A549 (cell line): ENCODE results near the gene CSTF1. TPM values are rescaled to one million over a fixed set of nuclear protein-coding genes. Genes with fewer than 3 reads are reported as not detected.

Experiments
- ATAC-seq, 2 experiments: fragments of 200-7000 bp in 1 of 2; fragments of >200 bp in 1 of 2; cut with Nextera tagmentation in 1 of 2; cut with Tn5 transposase in 1 of 2; 3 replicates each; pipeline versions ENCODE4 v1.8.0 to v1.9.1; 2018 to 2020; ENCODE audit warnings: mild to moderate bottlenecking in 1 of 2, moderate library complexity in 1 of 2
- CTCF ChIA-PET: fragments of 300-600 bp; sonication (Branson Sonifier 250); formaldehyde crosslinking; extraction: SDS; loops from one replicate; lab custom pipeline; 2021; ENCODE audit warnings: antibody characterized with exemption, inconsistent platforms; lab: Yijun Ruan, JAX
- POLR2A ChIA-PET: fragments of 350-600 bp; formaldehyde crosslinking; extraction: SDS; loops from one replicate; lab custom pipeline; 2021; ENCODE audit warnings: antibody characterized with exemption, inconsistent platforms; lab: Yijun Ruan, JAX
- DNase-seq, 2 experiments: peaks; one replicate each; pipeline versions ENCODE4 v3.0.0 to v3.0.0-alpha.2; 2011 to 2016; ENCODE audit warnings: low read depth in 1 of 2, low spot score in 1 of 2
- FAIRE-seq: peaks from 2 replicates; lab custom pipeline; 2011; peaks lifted over from hg19 to GRCh38; lab: Jason Lieb, UNC
- H3K27ac ChIP-seq, 2 experiments: fragments of >200 bp; sonication (Bioruptor Twin); formaldehyde crosslinking; 3 replicates each; pipeline ENCODE4 v1.5.1; 2016 to 2017
- H3K4me1 ChIP-seq: fragments of >200 bp; sonication (Bioruptor Twin); formaldehyde crosslinking; 3 replicates; pipeline ENCODE4 v1.6.1; 2016
- H3K4me2 ChIP-seq: fragments of >200 bp; sonication (Bioruptor Twin); formaldehyde crosslinking; 3 replicates; pipeline ENCODE4 v1.6.1; 2016
- H3K4me3 ChIP-seq: fragments of >200 bp; sonication (Bioruptor Twin); formaldehyde crosslinking; 3 replicates; pipeline ENCODE4 v1.5.1; 2016
- H3K9me3 ChIP-seq: fragments of >200 bp; sonication (Bioruptor Twin); formaldehyde crosslinking; 3 replicates; pipeline ENCODE4 v1.6.1; 2016
- CHD2 ChIP-seq: fragments of 150-350 bp; IDR thresholded peaks from 2 replicates; pipeline ENCODE4 v1.6.1; 2014; ENCODE audit warnings: low read length; ENCODE audit not compliant: partially characterized antibody
- CHD4 ChIP-seq: fragments of 200-600 bp; sonication (generic); IDR thresholded peaks from 2 replicates; pipeline ENCODE4 v1.6.1; 2016; ENCODE audit warnings: antibody characterized with exemption, mild to moderate bottlenecking, borderline replicate concordance
- EHF ChIP-seq: fragments of 250-450 bp; sonication (Bioruptor Pico); IDR thresholded peaks from 2 replicates; pipeline ENCODE4 v1.5.0; 2020; ENCODE audit warnings: mild to moderate bottlenecking
- EHMT2 ChIP-seq: fragments of 200-600 bp; sonication (generic); IDR thresholded peaks from 2 replicates; pipeline ENCODE4 v1.6.1; 2016; ENCODE audit warnings: antibody characterized with exemption, low read depth, mild to moderate bottlenecking, moderate library complexity
- FOSB ChIP-seq: fragments of 250-450 bp; sonication (Bioruptor Pico); IDR thresholded peaks from 2 replicates; pipeline ENCODE4 v1.5.0; 2020; ENCODE audit warnings: mild to moderate bottlenecking, moderate library complexity
- FOSL2 ChIP-seq, 2 experiments: fragments of 450-650 bp in 1 of 2; fragments of >200 bp in 1 of 2; sonication (Bioruptor Twin) in 1 of 2; formaldehyde crosslinking; IDR thresholded peaks; 2 replicates each; pipeline versions ENCODE4 v1.5.0 to v1.6.1; 2016 to 2020; ENCODE audit warnings: mild to moderate bottlenecking in 1 of 2, moderate library complexity in 1 of 2
- FOXS1 ChIP-seq: fragments of 250-450 bp; sonication (Bioruptor Pico); IDR thresholded peaks from 2 replicates; pipeline ENCODE4 v1.5.0; 2020; ENCODE audit warnings: mild to moderate bottlenecking, moderate library complexity
- GATA3 ChIP-seq: IDR thresholded peaks from 2 replicates; pipeline ENCODE4 v1.6.1; 2012; ENCODE audit warnings: borderline replicate concordance
- HEYL ChIP-seq: fragments of 250-450 bp; sonication (Bioruptor Pico); IDR thresholded peaks from 2 replicates; pipeline ENCODE4 v1.8.0; 2021; ENCODE audit warnings: mild to moderate bottlenecking, moderate library complexity
- KDM1A ChIP-seq: fragments of 200-600 bp; sonication (generic); IDR thresholded peaks from 2 replicates; pipeline ENCODE4 v1.6.1; 2016; ENCODE audit warnings: low read depth, mild to moderate bottlenecking
- MAFK ChIP-seq: fragments of 450-650 bp; IDR thresholded peaks from 2 replicates; pipeline ENCODE4 v1.6.1; 2014; ENCODE audit not compliant: partially characterized antibody
- POLR2AphosphoS2 ChIP-seq: conservative IDR thresholded peaks from 2 replicates; pipeline ENCODE4 v1.6.1; 2012; ENCODE audit warnings: low read length, improper control_type of control experiment, inconsistent platforms
- RAD21 ChIP-seq, 2 experiments: fragments of >200 bp in 1 of 2; sonication (Bioruptor Twin) in 1 of 2; formaldehyde crosslinking in 1 of 2; IDR thresholded peaks in 1 of 2; conservative IDR thresholded peaks in 1 of 2; 2 replicates in 1 of 2; 3 replicates in 1 of 2; pipeline ENCODE4 v1.6.1; 2012 to 2018; ENCODE audit warnings: inconsistent platforms in 1 of 2
- RARB ChIP-seq: fragments of 250-450 bp; sonication (Bioruptor Pico); IDR thresholded peaks from 2 replicates; pipeline ENCODE4 v1.8.0; 2021; ENCODE audit warnings: mild to moderate bottlenecking, moderate library complexity
- TFCP2L1 ChIP-seq: fragments of 250-450 bp; sonication (Bioruptor Pico); IDR thresholded peaks from 2 replicates; pipeline ENCODE4 v1.5.0; 2021; ENCODE audit warnings: mild to moderate bottlenecking
- TP53 ChIP-seq: fragments of 250-450 bp; sonication (Bioruptor Pico); IDR thresholded peaks from 2 replicates; pipeline ENCODE4 v1.5.0; 2021; ENCODE audit warnings: mild to moderate bottlenecking, moderate library complexity
- ZC3H11A ChIP-seq: fragments of 450-650 bp; IDR thresholded peaks from 2 replicates; pipeline ENCODE4 v1.6.1; 2014; ENCODE audit warnings: antibody characterized with exemption, mild to moderate bottlenecking
- ZFP36 ChIP-seq: fragments of 450-650 bp; IDR thresholded peaks from 2 replicates; pipeline ENCODE4 v1.6.1; 2014; ENCODE audit warnings: borderline replicate concordance; ENCODE audit not compliant: partially characterized antibody
- WGBS: methylation state at CpG from one replicate; pipeline ENCODE4 v1.1.6; 2017; ENCODE audit errors: missing lambda C conversion rate; 5-methylcytosine and 5-hydroxymethylcytosine counted together
- polyA plus RNA-seq, 4 experiments: library from polyadenylated mRNA; depleted of rRNA in 3 of 4; stranded (reverse); fragments of >200 nt; fragmentation: RNase III in 1 of 4; extraction: RNeasy Plus Mini Kit Qiagen cat#74134 plus additional on column Dnase treatment in 1 of 4; gene quantifications; 2 replicates in 3 of 4; 3 replicates in 1 of 4; pipeline ENCODE4 v1.2.3, GENCODE V29; 2011 to 2017
- TF ChIP-seq, protein P1 (sequence below): fragments of >200 bp; sonication (Bioruptor Twin); formaldehyde crosslinking; IDR thresholded peaks from 3 replicates; pipeline ENCODE4 v1.5.1; 2016
- TF ChIP-seq, protein P2 (sequence below): IDR thresholded peaks from 2 replicates; pipeline ENCODE4 v1.6.1; 2012

Gene CSTF1
- polyA plus RNA-seq, 2 of the 4 experiments (the other 2 are of a cell fraction), result 40.9 to 79.9 TPM

DNA sequence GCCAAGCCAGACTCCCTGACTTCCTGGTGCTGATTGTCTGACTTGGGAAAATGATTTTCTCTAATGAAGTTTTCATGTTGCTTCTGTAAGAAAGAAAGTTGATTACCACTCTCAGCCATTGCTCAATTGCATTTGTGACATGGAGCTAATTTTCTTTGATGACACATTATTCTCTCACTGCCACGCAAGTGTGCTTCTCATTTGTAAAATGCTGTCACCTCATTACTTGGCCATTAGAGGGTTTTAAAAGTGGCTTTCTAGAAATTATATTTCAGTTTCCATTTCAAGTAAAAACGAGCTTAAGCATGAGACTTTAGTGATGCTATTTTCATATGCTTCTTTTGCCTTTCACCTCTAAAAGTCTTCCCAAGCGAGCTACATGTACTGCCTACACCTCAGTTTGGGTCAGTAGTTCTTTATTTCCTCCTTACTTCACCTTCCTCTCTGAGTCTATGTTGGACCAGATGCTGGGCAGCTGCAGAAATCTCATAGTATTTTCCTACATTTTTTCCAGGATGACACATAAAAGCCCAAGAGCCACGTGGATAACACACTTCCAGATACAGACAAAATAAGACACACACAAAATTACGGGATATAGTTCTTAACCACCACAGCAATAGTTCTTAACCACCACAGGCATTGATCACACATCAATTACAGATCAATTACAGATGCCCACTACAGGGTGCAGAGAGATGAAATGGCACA lies 39.9 kb upstream of the CSTF1 start:
- TF ChIP-seq EHMT2 (no peak), FOXS1 (no peak), TFCP2L1 (CRISPR knock-in tag) (no peak)
- TF ChIP-seq, all 56 proteins: peak for 0
- Histone ChIP-seq H3K9me3 (no peaks in the 10 kb centered on the region), H3K27ac (no peak overlapping the region), H3K4me1 (0 out of 3 replicates have a peak, but pooled peaks cover 6% of the 10 kb centered on the region), H3K4me2 (no peak overlapping the region), H3K4me3 (no peak overlapping the region)
- POLR2A ChIA-PET, result no interaction called here
- FAIRE-seq (no peak), DNase-seq (no peak), ATAC-seq (no peak)
- CTCF ChIA-PET, result interaction anchor here (0.9 to 3.0 kb wide), 2 partner anchors 9 to 1672 kb away, joined by 3 to 20 read pairs; no protein-coding TSS in a partner anchor
- 19% methylated on average over 5 of the region's 5 CpGs for WGBS

DNA sequence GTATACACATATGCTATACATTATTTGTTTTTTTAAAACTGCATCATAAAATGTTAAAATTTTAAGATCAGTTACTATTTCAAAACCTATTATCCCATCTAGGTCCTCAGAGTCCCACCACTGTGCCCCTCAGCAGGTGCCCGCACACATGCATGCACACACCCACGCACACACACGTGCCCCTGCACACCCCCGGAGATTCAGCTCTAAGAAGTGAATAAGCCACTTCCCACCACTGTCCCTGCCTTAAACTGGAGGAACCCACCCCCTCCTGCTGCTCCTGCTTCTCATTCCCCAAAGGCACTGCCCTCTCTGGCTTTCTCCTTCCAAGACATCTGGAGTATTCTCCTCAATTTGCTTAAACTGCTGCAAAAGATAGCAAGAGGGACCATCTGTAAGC lies 39.1 kb upstream of the CSTF1 start:
- 0 out of 3 replicates have a peak, but pooled peaks cover 4% of the 10 kb centered on the region for H3K4me1 ChIP-seq
- no peak for ATAC-seq
- H3K9me3 ChIP-seq, result no peaks in the 10 kb centered on the region
- CTCF ChIA-PET, result interaction anchor here (0.7 to 3.0 kb wide), 2 partner anchors 9 to 11 kb away, joined by 3 to 20 read pairs; no protein-coding TSS in a partner anchor
- DNase-seq, result no peak
- H3K4me3 ChIP-seq, result no peak overlapping the region
- FAIRE-seq, result no peak
- POLR2A ChIA-PET, result no interaction called here
- TF ChIP-seq FOSB (CRISPR knock-in tag), result no peak
- no peak for TF ChIP-seq CHD2
- TF ChIP-seq ZFP36, result no peak
- no peak for TF ChIP-seq EHF (CRISPR knock-in tag)
- no peak for TF ChIP-seq RAD21 (conservative IDR thresholded peaks at IDR 0.05 in 1 of 2, IDR thresholded peaks at IDR 0.05 in 1 of 2)
- no peak for TF ChIP-seq KDM1A
- TF ChIP-seq CHD4, result no peak
- no peak for TF ChIP-seq POLR2AphosphoS2
- TF ChIP-seq HEYL (CRISPR knock-in tag), result no peak
- TF ChIP-seq, protein P1, sequence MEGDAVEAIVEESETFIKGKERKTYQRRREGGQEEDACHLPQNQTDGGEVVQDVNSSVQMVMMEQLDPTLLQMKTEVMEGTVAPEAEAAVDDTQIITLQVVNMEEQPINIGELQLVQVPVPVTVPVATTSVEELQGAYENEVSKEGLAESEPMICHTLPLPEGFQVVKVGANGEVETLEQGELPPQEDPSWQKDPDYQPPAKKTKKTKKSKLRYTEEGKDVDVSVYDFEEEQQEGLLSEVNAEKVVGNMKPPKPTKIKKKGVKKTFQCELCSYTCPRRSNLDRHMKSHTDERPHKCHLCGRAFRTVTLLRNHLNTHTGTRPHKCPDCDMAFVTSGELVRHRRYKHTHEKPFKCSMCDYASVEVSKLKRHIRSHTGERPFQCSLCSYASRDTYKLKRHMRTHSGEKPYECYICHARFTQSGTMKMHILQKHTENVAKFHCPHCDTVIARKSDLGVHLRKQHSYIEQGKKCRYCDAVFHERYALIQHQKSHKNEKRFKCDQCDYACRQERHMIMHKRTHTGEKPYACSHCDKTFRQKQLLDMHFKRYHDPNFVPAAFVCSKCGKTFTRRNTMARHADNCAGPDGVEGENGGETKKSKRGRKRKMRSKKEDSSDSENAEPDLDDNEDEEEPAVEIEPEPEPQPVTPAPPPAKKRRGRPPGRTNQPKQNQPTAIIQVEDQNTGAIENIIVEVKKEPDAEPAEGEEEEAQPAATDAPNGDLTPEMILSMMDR, result no peak
- no peak for TF ChIP-seq TP53 (CRISPR knock-in tag)
- TF ChIP-seq GATA3, result no peak
- no peak for TF ChIP-seq TFCP2L1 (CRISPR knock-in tag)
- TF ChIP-seq, all 56 proteins: peak for 0
- Histone ChIP-seq H3K4me2 (no peak overlapping the region), H3K27ac (no peak overlapping the region)
- WGBS, result 72% methylated on average over 4 of the region's 4 CpGs

DNA sequence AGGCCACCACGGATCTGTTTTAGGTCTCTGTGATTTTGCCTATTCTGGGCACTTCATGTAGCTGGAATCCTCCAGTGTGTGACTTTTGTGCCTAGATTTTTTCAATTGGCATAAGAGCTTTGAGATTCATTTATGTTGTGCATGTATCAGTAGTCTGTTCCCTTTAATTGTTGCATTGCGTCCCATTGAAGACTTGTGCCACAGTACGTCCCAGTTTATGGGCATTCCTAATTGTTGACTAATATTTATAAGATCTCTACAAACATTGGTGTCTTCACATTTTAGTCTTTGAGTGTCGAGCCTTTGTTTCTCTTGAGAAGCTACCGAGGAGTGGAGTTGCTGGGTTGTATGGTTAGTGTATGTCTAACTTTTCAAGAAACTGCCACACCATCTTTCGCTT lies 34.4 kb upstream of the CSTF1 start:
- peak overlapping the region; percentile 72 for H3K4me2 ChIP-seq
- no peaks in the 10 kb centered on the region for H3K9me3 ChIP-seq
- ATAC-seq (peak; percentile 13 to 26; a peak in 5 of 6 replicates), FAIRE-seq (no peak), DNase-seq (peak in 1 of 2 experiments; percentile 43)
- WGBS, result 2% methylated on average over 6 of the region's 6 CpGs
- ChIA-PET POLR2A (interaction anchor here (1.0 to 2.7 kb wide), 3 partner anchors 10 to 34 kb away, joined by 3 to 16 read pairs (median 5); partner anchors contain the start of genes AURKA and CSTF1), CTCF (interaction anchor here (0.8 to 4.7 kb wide), 4 partner anchors 15 to 170 kb away, joined by 3 to 18 read pairs (median 4); no protein-coding TSS in a partner anchor)
- no peaks in the 10 kb centered on the region for H3K4me1 ChIP-seq
- peak overlapping the region in 1 of 2 experiments; percentile 40; a peak in 1 of 6 replicates for H3K27ac ChIP-seq
- no peak for TF ChIP-seq FOSL2 (IDR thresholded peaks at IDR 0.05)
- TF ChIP-seq FOSL2 (CRISPR knock-in tag; IDR thresholded peaks at IDR 0.05), result peak; percentile 19; the same call in 1 of the 2 replicates
- no peak for TF ChIP-seq RARB
- TF ChIP-seq MAFK, result no peak
- TF ChIP-seq, protein P2, sequence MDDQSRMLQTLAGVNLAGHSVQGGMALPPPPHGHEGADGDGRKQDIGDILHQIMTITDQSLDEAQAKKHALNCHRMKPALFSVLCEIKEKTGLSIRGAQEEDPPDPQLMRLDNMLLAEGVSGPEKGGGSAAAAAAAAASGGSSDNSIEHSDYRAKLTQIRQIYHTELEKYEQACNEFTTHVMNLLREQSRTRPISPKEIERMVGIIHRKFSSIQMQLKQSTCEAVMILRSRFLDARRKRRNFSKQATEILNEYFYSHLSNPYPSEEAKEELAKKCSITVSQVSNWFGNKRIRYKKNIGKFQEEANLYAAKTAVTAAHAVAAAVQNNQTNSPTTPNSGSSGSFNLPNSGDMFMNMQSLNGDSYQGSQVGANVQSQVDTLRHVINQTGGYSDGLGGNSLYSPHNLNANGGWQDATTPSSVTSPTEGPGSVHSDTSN, result no peak
- TF ChIP-seq ZC3H11A, result no peak
- H3K4me3 ChIP-seq, result peak overlapping the region; percentile 80
